Sigmoid colon (tissue), 7 donors: Measurements from ENCODE around the gene TXNDC5. TPM values are rescaled to one million over a fixed set of nuclear protein-coding genes. Genes with fewer than 3 reads are reported as not detected.

Experiments used
- DNase-seq: peaks from one replicate; pipeline ENCODE4 v3.0.0-alpha.2; 2019
- H3K27ac ChIP-seq, 4 donors: fragments of 200-600 bp; sonication (generic); one replicate each; pipeline ENCODE4 v1.5.1; 2016 to 2019; ENCODE audit warnings: mild to moderate bottlenecking in 1 of 4
- H3K27me3 ChIP-seq, 3 donors: fragments of 200-600 bp; sonication (generic); one replicate each; pipeline ENCODE4 v1.5.1; 2019; ENCODE audit warnings: mild to moderate bottlenecking in 1 of 3
- H3K36me3 ChIP-seq, 4 donors: fragments of 200-600 bp; sonication (generic); one replicate each; pipeline ENCODE4 v1.5.1; 2016 to 2019
- H3K4me1 ChIP-seq, 4 donors: fragments of 200-600 bp; sonication (generic); one replicate each; pipeline ENCODE4 v1.5.1; 2017 to 2019
- H3K4me3 ChIP-seq, 4 donors: fragments of 200-600 bp; sonication (generic); one replicate each; pipeline ENCODE4 v1.5.1; 2017 to 2019; ENCODE audit warnings: mild to moderate bottlenecking in 2 of 4, moderate library complexity in 1 of 4
- H3K9me3 ChIP-seq, 4 donors: fragments of 200-600 bp in 3 of 4; sonication (generic) in 3 of 4; one replicate each; pipeline versions ENCODE4 v1.5.1 to v1.6.1; 2013 to 2019
- EP300 ChIP-seq, 4 donors: sonication (generic); formaldehyde crosslinking; IDR thresholded peaks; one replicate each; pipeline ENCODE4 v1.6.1; 2017; ENCODE audit warnings: antibody characterized with exemption in 4 of 4
- POLR2A ChIP-seq, 2 donors: fragments of 450-650 bp; IDR thresholded peaks; one replicate each; pipeline ENCODE4 v1.6.1; 2016; ENCODE audit warnings: antibody characterized with exemption in 2 of 2, mild to moderate bottlenecking in 2 of 2, moderate library complexity in 2 of 2
- POLR2AphosphoS5 ChIP-seq, 4 donors: sonication (generic); formaldehyde crosslinking; IDR thresholded peaks; one replicate each; pipeline ENCODE4 v1.6.1; 2017; ENCODE audit warnings: antibody characterized with exemption in 4 of 4
- WGBS, 2 donors: extraction: QIAGEN DNeasy Blood & Tissue Kit; methylation state at CpG; one replicate each; pipeline ENCODE4 v1.1.7; 2013; 5-methylcytosine and 5-hydroxymethylcytosine counted together
- intact Hi-C: fragments of 100-400 bp; cut with DNase I; formaldehyde crosslinking; loops from one replicate; pipeline ENCODE4 v1.15.1; 2023
- polyA plus RNA-seq, 3 donors: library from polyadenylated mRNA; stranded (reverse); fragments of 200-250 nt; gene quantifications; one replicate each; pipeline ENCODE4 v1.2.3, GENCODE V29; 2013
- total RNA-seq, 4 donors: library from RNA; depleted of rRNA; stranded (reverse); fragments of >200 nt; gene quantifications; one replicate each; pipeline ENCODE4 v1.1.0, GENCODE V29; 2016
- TF ChIP-seq, protein P1 (sequence below), 4 experiments: fragments of 450-650 bp in 3 of 4; fragments of 200-600 bp in 1 of 4; IDR thresholded peaks; one replicate each; pipeline ENCODE4 v1.5.1; 2016 to 2019; ENCODE audit warnings: antibody characterized with exemption in 4 of 4, mild to moderate bottlenecking in 3 of 4, moderate library complexity in 2 of 4
- donor health status: healthy with polysubstance abuse.
- donor health status: Bipolar disorder and iron deficiency.
- donor health status: healthy.

Gene TXNDC5
- total and polyA plus RNA-seq, 7 donors = 18.6 to 75.2 (median 51.7) TPM

- no peak overlapping the region for H3K27ac ChIP-seq
- H3K36me3 ChIP-seq = peaks cover 6 to 48% (median 21%) of the 10 kb centered on the region in 4 donors
- no peaks in the 10 kb centered on the region for H3K9me3 ChIP-seq
- H3K27me3 ChIP-seq = no peaks in the 10 kb centered on the region
- TF ChIP-seq POLR2AphosphoS5 (IDR thresholded peaks at IDR 0.05) (no peak), POLR2A (IDR thresholded peaks at IDR 0.05) (no peak), EP300 (IDR thresholded peaks at IDR 0.05) (no peak)
- TF ChIP-seq, protein P1, sequence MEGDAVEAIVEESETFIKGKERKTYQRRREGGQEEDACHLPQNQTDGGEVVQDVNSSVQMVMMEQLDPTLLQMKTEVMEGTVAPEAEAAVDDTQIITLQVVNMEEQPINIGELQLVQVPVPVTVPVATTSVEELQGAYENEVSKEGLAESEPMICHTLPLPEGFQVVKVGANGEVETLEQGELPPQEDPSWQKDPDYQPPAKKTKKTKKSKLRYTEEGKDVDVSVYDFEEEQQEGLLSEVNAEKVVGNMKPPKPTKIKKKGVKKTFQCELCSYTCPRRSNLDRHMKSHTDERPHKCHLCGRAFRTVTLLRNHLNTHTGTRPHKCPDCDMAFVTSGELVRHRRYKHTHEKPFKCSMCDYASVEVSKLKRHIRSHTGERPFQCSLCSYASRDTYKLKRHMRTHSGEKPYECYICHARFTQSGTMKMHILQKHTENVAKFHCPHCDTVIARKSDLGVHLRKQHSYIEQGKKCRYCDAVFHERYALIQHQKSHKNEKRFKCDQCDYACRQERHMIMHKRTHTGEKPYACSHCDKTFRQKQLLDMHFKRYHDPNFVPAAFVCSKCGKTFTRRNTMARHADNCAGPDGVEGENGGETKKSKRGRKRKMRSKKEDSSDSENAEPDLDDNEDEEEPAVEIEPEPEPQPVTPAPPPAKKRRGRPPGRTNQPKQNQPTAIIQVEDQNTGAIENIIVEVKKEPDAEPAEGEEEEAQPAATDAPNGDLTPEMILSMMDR (IDR thresholded peaks at IDR 0.05) = no peak
- intact Hi-C loops = no loop called here
- 91% methylated on average over 5 of the region's 5 CpGs for WGBS, 2 donors
- no peak for DNase-seq
- peaks cover 0 to 15% (median 12%) of the 10 kb centered on the region in 4 donors for H3K4me1 ChIP-seq
- H3K4me3 ChIP-seq = no peak overlapping the region
Observed at GRCh38 chr6:7904654-7905319, 5.8 kb downstream of the TXNDC5 start.

- intact Hi-C loops = no loop called here
- no peak for DNase-seq
- WGBS, 2 donors = 92% methylated on average over 3 of the region's 3 CpGs
- Histone ChIP-seq H3K9me3 (no peaks in the 10 kb centered on the region), H3K27ac (no peak overlapping the region), H3K4me3 (no peak overlapping the region), H3K4me1 (peaks cover 0 to 5% (median 2%) of the 10 kb centered on the region in 4 donors), H3K36me3 (peaks cover 6 to 59% (median 26%) of the 10 kb centered on the region in 4 donors), H3K27me3 (no peaks in the 10 kb centered on the region)
- TF ChIP-seq EP300 (IDR thresholded peaks at IDR 0.05) = no peak
- TF ChIP-seq, protein P1 (IDR thresholded peaks at IDR 0.05) = no peak
- no peak for TF ChIP-seq POLR2A (IDR thresholded peaks at IDR 0.05)
- no peak for TF ChIP-seq POLR2AphosphoS5 (IDR thresholded peaks at IDR 0.05)
Observed at GRCh38 chr6:7903673-7904072, 6.9 kb downstream of the TXNDC5 start.

- DNase-seq = no peak
- Histone ChIP-seq H3K27ac (no peak overlapping the region), H3K4me1 (no peaks in the 10 kb centered on the region), H3K4me3 (no peak overlapping the region), H3K27me3 (no peaks in the 10 kb centered on the region), H3K9me3 (no peaks in the 10 kb centered on the region), H3K36me3 (peaks cover 6 to 67% (median 34%) of the 10 kb centered on the region in 4 donors)
- TF ChIP-seq EP300 (IDR thresholded peaks at IDR 0.05) (no peak), POLR2AphosphoS5 (IDR thresholded peaks at IDR 0.05) (no peak), POLR2A (IDR thresholded peaks at IDR 0.05) (no peak)
- TF ChIP-seq, protein P1 (IDR thresholded peaks at IDR 0.05) = no peak
- intact Hi-C loops = no loop called here
- 98 to 100% methylated on average over 1 of the region's 1 CpG for WGBS, 2 donors
Observed at GRCh38 chr6:7902867-7903266, 7.7 kb downstream of the TXNDC5 start.

GRCh38 chr6:7902221-7902620 lies 8.4 kb downstream of the TXNDC5 start:
- Histone ChIP-seq H3K27me3 (no peaks in the 10 kb centered on the region), H3K9me3 (no peaks in the 10 kb centered on the region), H3K4me1 (no peaks in the 10 kb centered on the region), H3K27ac (no peak overlapping the region), H3K36me3 (peaks cover 6 to 74% (median 39%) of the 10 kb centered on the region in 4 donors), H3K4me3 (no peak overlapping the region)
- DNase-seq = no peak
- 90 to 92% methylated on average over 8 of the region's 8 CpGs for WGBS, 2 donors
- intact Hi-C loops = no loop called here
- TF ChIP-seq POLR2A (IDR thresholded peaks at IDR 0.05) = no peak
- TF ChIP-seq EP300 (IDR thresholded peaks at IDR 0.05) = no peak
- TF ChIP-seq, protein P1 (IDR thresholded peaks at IDR 0.05) = no peak
- no peak for TF ChIP-seq POLR2AphosphoS5 (IDR thresholded peaks at IDR 0.05)
